GM19468 (cell line): ENCODE measurements around the gene SLC49A3.
"Not testable (repeated sequence)": the region's sequence is repeated elsewhere in the genome, so short reads cannot be mapped to it uniquely, and the experiment has no call there.

Experiments used
- ATAC-seq: cut with Tn5 transposase; IDR thresholded peaks from one replicate; pipeline ENCODE4 v1.9.1; 2021; ENCODE audit warnings: mild to moderate bottlenecking, moderate library complexity, moderate number of reproducible peaks; ENCODE audit not compliant: unreplicated experiment; ENCODE audit errors: extremely low read depth

The SLC49A3 gene

GRCh38 chr4:704971-705277, 16.0 kb upstream of the SLC49A3 start:
- no peak for ATAC-seq

GRCh38 chr4:704198-704891, 15.4 kb upstream of the SLC49A3 start:
- ATAC-seq = no peak

- no peak for ATAC-seq
Observed at GRCh38 chr4:703336-704197, 14.6 kb upstream of the SLC49A3 start.

- no peak for ATAC-seq
Observed at GRCh38 chr4:702618-703048, 13.7 kb upstream of the SLC49A3 start.

- ATAC-seq = no peak
Observed at GRCh38 chr4:700587-701264, 11.8 kb upstream of the SLC49A3 start.

- ATAC-seq = no peak
Observed at GRCh38 chr4:699816-700580, 11.0 kb upstream of the SLC49A3 start.

- not testable (repeated sequence) for ATAC-seq
Observed at GRCh38 chr4:694341-694940, 5.5 kb upstream of the SLC49A3 start.

GRCh38 chr4:692771-693554, 4.0 kb upstream of the SLC49A3 start:
- no peak for ATAC-seq

- no peak for ATAC-seq
Observed at GRCh38 chr4:689723-690122, 772 bp upstream of the SLC49A3 start.

- no peak for ATAC-seq
Observed at GRCh38 chr4:687971-688853, 739 bp downstream of the SLC49A3 start.

- no peak for ATAC-seq
Observed at GRCh38 chr4:687048-687970, 1.6 kb downstream of the SLC49A3 start.

GRCh38 chr4:686413-687040, 2.4 kb downstream of the SLC49A3 start:
- no peak for ATAC-seq

- no peak for ATAC-seq
Observed at GRCh38 chr4:685679-686412, 3.1 kb downstream of the SLC49A3 start.

- ATAC-seq = no peak
Observed at GRCh38 chr4:684623-685327, 4.2 kb downstream of the SLC49A3 start.

- no peak for ATAC-seq
Observed at GRCh38 chr4:683982-684622, 4.8 kb downstream of the SLC49A3 start.
